ENCODE measurements around the gene CCDC159. TPM values are rescaled to one million over a fixed set of nuclear protein-coding genes. Genes with fewer than 3 reads are reported as not detected.
"Not testable (repeated sequence)": the region's sequence is repeated elsewhere in the genome, so short reads cannot be mapped to it uniquely, and the experiment has no call there.

Gene CCDC159
- total and polyA plus RNA-seq, 3 donors from 2014 or later, result 41.3 to 99.0 (median 59.8) TPM

DNA sequence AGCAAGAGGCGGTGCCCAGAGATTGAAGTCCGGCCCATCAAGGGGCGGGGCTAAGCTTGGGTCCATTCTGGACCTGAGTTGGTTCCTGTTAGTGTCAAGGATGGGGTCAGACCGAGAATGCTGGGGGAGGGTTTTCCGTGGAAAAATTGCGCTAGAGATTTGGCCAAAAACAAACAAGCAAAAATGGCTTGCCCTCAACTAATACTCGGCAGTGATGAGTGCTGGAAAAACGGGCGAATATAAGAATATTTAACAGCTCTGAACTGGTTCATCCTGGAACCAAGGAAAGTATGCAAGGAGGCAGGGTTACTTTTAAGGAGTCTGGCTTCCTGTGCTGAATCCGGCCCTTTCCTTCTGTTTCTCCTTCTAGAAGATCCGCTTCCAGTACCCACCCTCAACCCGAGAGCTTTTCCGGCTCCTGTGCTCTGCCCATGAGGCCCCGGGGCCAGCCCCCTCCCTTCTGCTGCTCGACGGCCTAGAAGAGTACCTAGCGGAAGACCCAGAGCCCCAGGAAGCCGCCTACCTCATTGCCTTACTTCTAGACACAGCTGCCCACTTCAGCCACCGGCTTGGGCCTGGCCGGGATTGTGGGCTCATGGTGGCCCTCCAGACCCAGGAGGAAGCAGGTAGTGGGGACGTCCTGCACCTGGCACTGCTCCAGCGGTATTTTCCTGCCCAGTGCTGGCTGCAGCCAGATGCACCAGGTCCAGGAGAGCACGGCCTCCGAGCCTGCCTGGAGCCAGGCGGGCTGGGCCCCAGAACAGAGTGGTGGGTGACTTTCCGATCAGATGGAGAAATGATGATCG, 29.0 kb downstream of the CCDC159 start:
- Histone ChIP-seq H3K9me3 (no peaks in the 10 kb centered on the region), H3K27ac (peak overlapping the region; percentile 75 to 97), H3K36me3 (ENCODE audit: low read depth, missing control alignments) (no peaks in the 10 kb centered on the region), H3K27me3 (no peaks in the 10 kb centered on the region), H3K4me3 (peak overlapping the region; percentile 72 to 73), H3K4me1 (peaks cover 18% of the 10 kb centered on the region)
- TF ChIP-seq CTCF (IDR thresholded peaks at IDR 0.05) (peak in 1 of 3 experiments; percentile 0), POLR2A (IDR thresholded peaks at IDR 0.05) (peak; percentile 82)
- intact Hi-C loops (cut with DNase I; ENCODE audit: low total_unique reads), result loop anchor here (10.0 kb wide), 1 partner anchor 81 kb away; the partner anchor contains the start of gene TSPAN16
- peak; percentile 61 for DNase-seq
- WGBS, 2 donors, result 2 to 4% methylated on average over 21 to 27 of the region's 27 CpGs

GRCh38 chr19:11377237-11377636, 30.9 kb downstream of the CCDC159 start:
- peak overlapping the region in 1 of 2 donors; percentile 3 for H3K27ac ChIP-seq
- no peak for TF ChIP-seq POLR2A (IDR thresholded peaks at IDR 0.05)
- TF ChIP-seq CTCF (IDR thresholded peaks at IDR 0.05), result no peak
- intact Hi-C loops (cut with DNase I; ENCODE audit: low total_unique reads), result loop anchor here (10.0 kb wide), 1 partner anchor 82 kb away; the partner anchor contains the start of gene TSPAN16
- no peaks in the 10 kb centered on the region for H3K36me3 ChIP-seq (ENCODE audit: low read depth, missing control alignments)
- peaks cover 25% of the 10 kb centered on the region for H3K4me1 ChIP-seq
- H3K4me3 ChIP-seq, result no peak overlapping the region
- H3K27me3 ChIP-seq, result no peaks in the 10 kb centered on the region
- DNase-seq, result no peak
- no peaks in the 10 kb centered on the region for H3K9me3 ChIP-seq

DNA sequence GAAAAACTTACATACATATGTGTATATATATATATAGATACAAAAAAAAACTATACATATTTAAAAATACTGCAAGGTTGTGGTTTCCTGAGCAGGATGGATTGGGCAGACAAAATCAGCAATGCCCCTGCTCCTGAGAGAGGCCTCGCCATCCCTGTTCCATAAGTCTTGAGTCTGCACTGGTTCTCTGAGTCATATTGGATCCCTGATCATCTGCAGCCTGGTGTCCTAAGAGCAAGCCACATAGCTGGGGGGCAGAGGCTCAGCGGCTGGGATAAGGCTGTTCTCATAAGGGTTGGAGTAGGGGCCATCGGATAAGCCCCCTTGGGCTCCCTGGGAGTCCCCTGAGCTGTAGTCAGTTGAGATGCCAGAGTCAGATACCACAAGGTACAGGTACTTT, 31.4 kb downstream of the CCDC159 start:
- no peak for TF ChIP-seq CTCF (IDR thresholded peaks at IDR 0.05)
- no peak for TF ChIP-seq POLR2A (IDR thresholded peaks at IDR 0.05)
- Histone ChIP-seq H3K9me3 (no peaks in the 10 kb centered on the region), H3K27me3 (no peaks in the 10 kb centered on the region), H3K27ac (peak overlapping the region in 1 of 2 donors; percentile 3), H3K4me1 (peaks cover 25% of the 10 kb centered on the region), H3K36me3 (ENCODE audit: low read depth, missing control alignments) (no peaks in the 10 kb centered on the region), H3K4me3 (no peak overlapping the region)
- 93 to 94% methylated on average over 1 to 3 of the region's 3 CpGs for WGBS, 2 donors
- intact Hi-C loops (cut with DNase I; ENCODE audit: low total_unique reads), result loop anchor here (10.0 kb wide), 1 partner anchor 83 kb away; the partner anchor contains the start of gene TSPAN16
- no peak for DNase-seq

- Histone ChIP-seq H3K36me3 (ENCODE audit: low read depth, missing control alignments) (no peaks in the 10 kb centered on the region), H3K4me3 (no peak overlapping the region), H3K27ac (no peak overlapping the region), H3K27me3 (no peaks in the 10 kb centered on the region), H3K4me1 (peaks cover 30% of the 10 kb centered on the region), H3K9me3 (no peaks in the 10 kb centered on the region)
- DNase-seq, result peak; percentile 75
- WGBS, 2 donors, result 45% methylated on average over 7 of the region's 8 CpGs; no CpG with 5 or more reads in 1 of the 2 donors
- TF ChIP-seq POLR2A (IDR thresholded peaks at IDR 0.05), result no peak
- peak; percentile 43 to 56 (median 55) for TF ChIP-seq CTCF (IDR thresholded peaks at IDR 0.05)
- intact Hi-C loops (cut with DNase I; ENCODE audit: low total_unique reads), result loop anchor here (10.0 kb wide), 1 partner anchor 84 kb away; the partner anchor contains the start of gene TSPAN16
These were observed 32.2 kb downstream of the CCDC159 start for GRCh38 chr19:11378319-11379189.

GRCh38 chr19:11379269-11379845, 33.0 kb downstream of the CCDC159 start:
- H3K27ac ChIP-seq; H3K4me3 ChIP-seq; DNase-seq; H3K36me3 ChIP-seq (ENCODE audit: low read depth, missing control alignments); H3K9me3 ChIP-seq; H3K27me3 ChIP-seq: not testable (repeated sequence)
- peaks cover 29% of the 10 kb centered on the region for H3K4me1 ChIP-seq
- WGBS, 2 donors, result 85 to 89% methylated on average over 14 of the region's 14 CpGs
- intact Hi-C loops (cut with DNase I; ENCODE audit: low total_unique reads), result loop anchor here (10.0 kb wide), 1 partner anchor 85 kb away; the partner anchor contains the start of gene TSPAN16

Measured in testis (tissue), 3 donors.